Measurements from ENCODE around the gene OPCML.

OPCML gene

GRCh38 chr11:132692891-132693290, 839.4 kb downstream of the OPCML start:
- no peak for DNase-seq

DNA sequence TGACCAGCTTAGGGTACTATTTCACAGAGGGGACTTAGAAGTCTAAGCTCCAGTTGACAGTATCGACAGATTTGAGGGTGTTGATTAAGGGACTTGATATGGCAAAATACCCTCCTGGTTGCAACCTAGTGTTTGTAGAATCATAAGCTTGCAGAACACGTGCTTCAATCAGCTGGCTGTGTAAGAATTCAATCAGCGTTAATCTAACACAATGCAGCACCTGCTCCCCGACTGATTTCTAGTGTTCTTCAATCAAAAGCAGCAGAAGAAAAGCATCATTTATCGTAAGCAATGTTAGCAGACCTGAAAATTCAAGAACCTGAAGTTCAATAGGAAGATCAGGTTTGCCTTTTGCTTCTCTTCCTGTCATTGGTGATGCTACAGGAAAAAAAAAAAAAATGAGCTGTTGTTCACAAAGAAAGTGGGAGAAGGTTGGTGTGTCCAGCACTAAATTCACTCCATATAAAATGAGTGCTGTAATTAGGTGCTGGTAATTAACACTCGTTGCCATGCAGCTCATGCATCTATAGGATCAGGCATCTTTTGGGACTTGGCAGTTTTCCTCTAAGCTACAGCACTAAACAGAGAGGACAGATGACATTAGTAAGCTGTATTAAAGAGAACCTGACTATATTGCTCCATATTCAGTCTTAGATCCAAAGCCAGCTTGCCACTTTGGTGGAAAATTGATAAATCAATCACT, 840.3 kb downstream of the OPCML start:
- no peak for DNase-seq

DNA sequence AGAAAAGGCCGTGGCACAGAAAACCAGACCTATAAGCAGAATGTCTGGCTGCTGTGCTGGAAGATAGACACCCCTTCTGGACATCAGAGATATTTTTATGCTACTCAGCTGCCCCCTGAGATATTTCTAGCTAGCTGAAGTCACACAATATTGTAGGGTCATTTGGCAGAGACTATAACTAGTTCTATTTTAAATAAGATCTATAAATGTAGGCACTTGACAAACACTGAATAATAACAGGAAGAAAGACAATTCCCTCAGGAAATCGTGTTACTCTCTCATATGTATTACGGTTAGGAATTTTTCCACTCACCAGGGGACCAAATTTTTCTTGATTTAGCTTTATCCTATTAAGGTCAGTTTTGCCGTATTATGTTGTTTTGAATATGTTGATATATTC, 845.4 kb downstream of the OPCML start:
- no peak for DNase-seq

DNA sequence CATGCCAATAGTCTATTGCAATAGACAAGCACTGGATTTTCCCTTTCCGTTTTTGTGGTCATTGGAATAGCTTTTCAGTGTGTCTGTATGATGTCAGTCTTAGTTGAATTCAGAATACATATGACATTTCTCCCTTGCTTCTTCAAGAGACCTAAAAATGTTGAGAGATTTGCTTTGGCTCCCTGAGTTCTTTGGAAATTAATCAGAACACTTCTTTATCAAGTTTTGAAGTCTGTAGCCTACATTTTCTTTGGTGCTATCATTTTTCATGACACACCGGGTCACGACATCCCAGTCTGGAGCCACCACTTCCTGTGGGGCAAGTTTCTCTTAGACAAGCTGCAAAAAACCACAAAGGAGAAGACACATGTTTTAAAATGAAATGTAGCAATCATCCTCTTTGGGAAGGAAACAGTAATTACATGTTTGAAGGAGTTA, 847.1 kb downstream of the OPCML start:
- no peak for DNase-seq

GRCh38 chr11:132683602-132684001, 848.7 kb downstream of the OPCML start:
- no peak for DNase-seq

- no peak for DNase-seq
These were observed 850.3 kb downstream of the OPCML start for GRCh38 chr11:132681971-132682370.

DNA sequence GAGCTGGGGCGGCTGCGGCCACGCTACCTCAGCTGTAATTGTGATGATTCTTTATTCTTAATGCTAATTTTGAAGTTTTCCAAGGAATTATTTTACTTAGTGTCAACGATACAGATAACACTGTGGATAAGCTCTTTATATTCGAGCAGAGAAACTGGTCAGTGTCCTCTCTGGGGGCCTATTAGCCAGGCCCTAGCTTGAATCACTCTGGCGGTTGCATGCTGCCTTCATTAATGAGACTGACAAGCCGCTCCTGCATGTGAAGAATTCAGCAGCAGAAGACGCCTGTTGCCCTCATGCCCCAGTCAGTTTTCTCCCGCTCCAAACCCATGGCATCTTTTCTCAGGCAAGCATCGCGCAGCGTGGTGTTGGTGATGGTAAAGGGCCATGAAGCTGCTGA, 851.7 kb downstream of the OPCML start:
- DNase-seq: no peak

DNA sequence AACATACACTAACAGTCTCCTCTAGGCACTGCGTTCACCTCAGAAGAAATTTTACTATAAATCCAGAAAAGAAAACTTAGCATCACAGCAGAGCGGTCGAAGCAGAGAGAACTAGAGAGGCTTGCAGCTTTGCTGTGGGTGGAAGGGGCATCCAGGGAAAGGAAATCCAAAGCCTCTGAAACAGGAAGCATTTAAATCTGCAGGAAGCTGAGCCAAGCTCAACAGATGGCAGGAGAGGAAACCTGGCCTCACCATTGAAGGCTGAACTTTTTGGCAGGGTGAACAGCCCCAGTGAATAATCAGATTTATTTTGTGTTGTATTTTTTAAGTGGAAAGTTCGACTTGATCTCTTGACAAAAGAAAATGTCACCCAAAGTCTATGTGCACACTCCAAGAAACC, 858.1 kb downstream of the OPCML start:
- DNase-seq: no peak

GRCh38 chr11:132671851-132672370, 860.4 kb downstream of the OPCML start:
- DNase-seq: no peak

DNA sequence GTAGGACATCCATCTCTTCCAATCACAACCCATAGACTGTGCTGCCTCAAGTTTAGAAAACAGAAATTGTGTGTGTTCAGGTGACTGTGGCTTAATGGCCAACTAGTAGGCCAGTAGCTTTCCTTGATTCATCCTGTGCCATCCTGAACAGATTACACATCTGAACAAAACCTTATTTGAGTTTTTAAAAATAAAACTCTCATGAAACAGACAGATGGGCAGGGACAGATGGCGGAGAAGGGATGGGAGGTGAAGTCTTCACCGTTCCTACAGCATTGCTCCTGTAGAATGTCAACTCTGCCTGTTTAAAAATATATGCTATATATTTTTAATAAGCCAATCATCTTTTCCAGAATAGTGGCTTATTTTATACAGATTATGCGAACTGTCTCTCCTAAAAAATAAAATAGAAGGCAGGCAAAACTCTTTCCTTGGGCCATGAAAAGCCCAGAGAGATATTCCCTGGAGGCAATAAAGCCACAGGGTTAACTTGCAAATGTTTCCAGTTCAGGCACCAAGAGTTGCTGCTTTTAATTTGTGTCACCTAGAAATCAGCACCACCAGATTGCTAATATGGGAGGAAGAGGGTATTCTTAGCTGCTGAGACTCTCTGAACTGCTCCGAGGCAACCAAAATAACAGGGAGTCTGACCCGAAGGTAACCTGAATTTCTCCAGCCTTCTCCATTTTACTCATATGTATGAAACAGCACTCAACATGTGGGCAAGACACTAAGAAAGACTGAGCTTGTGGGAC, 861.2 kb downstream of the OPCML start:
- no peak for DNase-seq

DNA sequence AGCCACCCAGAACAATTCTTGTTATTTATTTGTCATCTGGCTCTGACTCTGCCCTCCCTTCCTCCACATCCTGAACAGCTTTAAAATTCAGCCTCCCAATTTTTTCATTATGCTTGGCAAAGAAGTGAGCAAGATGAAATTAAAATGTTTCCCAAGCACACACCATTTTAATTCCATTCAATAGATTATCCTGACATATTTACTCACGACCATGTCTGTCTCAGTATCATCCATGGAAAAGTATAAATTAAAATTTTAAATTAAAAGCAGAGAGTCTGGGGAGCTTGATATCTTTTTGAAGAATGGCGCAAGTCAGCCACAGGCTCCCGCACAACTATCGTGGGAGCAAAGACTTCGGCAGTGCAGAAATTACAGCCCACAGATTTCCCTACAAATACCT, 862.4 kb downstream of the OPCML start:
- no peak for DNase-seq

DNA sequence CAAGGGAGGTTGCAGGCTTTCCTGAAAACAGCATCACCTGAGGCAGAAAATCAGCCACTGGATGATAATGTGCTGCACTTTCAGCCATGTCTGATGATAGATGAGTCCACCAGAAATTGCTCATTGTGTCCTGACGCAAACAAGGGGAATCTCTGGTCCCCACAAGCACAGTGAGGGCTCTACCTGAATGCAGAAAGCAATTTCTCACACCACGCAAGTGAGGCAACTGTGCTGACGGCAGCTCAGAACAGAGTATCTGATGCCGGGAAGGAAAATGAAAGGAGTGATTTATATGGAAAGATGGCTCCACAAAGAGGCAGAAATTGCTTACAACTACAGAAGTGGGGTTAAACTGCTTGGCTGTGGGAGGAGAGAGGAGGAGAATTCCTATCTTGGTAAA, 867.1 kb downstream of the OPCML start:
- DNase-seq: no peak

GRCh38 chr11:132658696-132659095, 873.6 kb downstream of the OPCML start:
- no peak for DNase-seq

- no peak for DNase-seq
These were observed 874.3 kb downstream of the OPCML start for GRCh38 chr11:132658004-132658403.

GRCh38 chr11:132655187-132655855, 877.0 kb downstream of the OPCML start:
- no peak for DNase-seq

GRCh38 chr11:132653237-132653636, 879.1 kb downstream of the OPCML start:
- no peak for DNase-seq

- DNase-seq: no peak
These were observed 881.2 kb downstream of the OPCML start for GRCh38 chr11:132650969-132651720.

GRCh38 chr11:132649277-132649676, 883.0 kb downstream of the OPCML start:
- DNase-seq: no peak

- no peak for DNase-seq
These were observed 883.5 kb downstream of the OPCML start for GRCh38 chr11:132648851-132649250.

DNA sequence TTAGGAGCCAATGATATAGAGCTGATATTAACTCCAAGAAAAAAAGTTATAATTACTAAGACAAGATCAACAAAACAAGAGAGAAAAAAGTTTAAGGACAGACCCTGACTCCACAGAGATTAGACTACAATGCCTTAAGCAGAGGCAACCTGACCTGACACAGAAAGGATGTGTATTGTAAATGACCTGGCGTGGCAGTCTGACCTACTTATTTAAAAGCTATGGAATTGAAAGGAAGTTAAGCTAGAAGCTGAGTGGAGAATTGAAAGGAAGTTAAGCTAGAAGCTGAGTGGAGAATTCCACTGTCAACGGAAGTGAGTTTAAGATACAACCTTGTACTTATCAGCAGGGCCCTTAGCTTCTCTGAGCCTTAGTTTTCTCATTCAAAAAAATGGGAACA, 885.4 kb downstream of the OPCML start:
- DNase-seq: no peak

GRCh38 chr11:132644520-132645239, 887.6 kb downstream of the OPCML start:
- no peak for DNase-seq

GRCh38 chr11:132643239-132643638, 889.1 kb downstream of the OPCML start:
- no peak for DNase-seq
